GM23338 (cell line): ENCODE data around the gene SYNE1. TPM values are rescaled to one million over a fixed set of nuclear protein-coding genes. Genes with fewer than 3 reads are reported as not detected.

Experiments used
- ATAC-seq: fragments of 200-7000 bp; cut with Tn5 transposase; 3 replicates; pipeline ENCODE4 v1.9.1; 2020
- DNase-seq: peaks from one replicate; pipeline ENCODE4 v3.0.0-alpha.2; 2015; ENCODE audit warnings: low spot score
- H2AFZ ChIP-seq: fragments of 200-600 bp; sonication (generic); 2 replicates; pipeline ENCODE4 v1.8.0; 2016; ENCODE audit warnings: antibody characterized with exemption, mild to moderate bottlenecking, moderate library complexity
- H3F3A ChIP-seq: fragments of 200-600 bp; sonication (generic); replicated peaks from 2 replicates; pipeline ENCODE4 v1.8.0; 2017; ENCODE audit warnings: antibody characterized with exemption, mixed run types, low read depth
- H3K27ac ChIP-seq: fragments of 200-600 bp; sonication (generic); 2 replicates; pipeline ENCODE4 v1.6.1; 2016; ENCODE audit warnings: low read depth
- H3K27me3 ChIP-seq: fragments of 200-600 bp; sonication (generic); 2 replicates; pipeline ENCODE4 v1.8.0; 2016; ENCODE audit warnings: mild to moderate bottlenecking, mixed run types, moderate library complexity; ENCODE audit not compliant: insufficient read depth
- H3K36me3 ChIP-seq: fragments of 200-600 bp; sonication (generic); 2 replicates; pipeline ENCODE4 v1.8.0; 2016; ENCODE audit warnings: mild to moderate bottlenecking; ENCODE audit not compliant: insufficient read depth
- H3K4me1 ChIP-seq: fragments of 200-600 bp; sonication (generic); 2 replicates; pipeline ENCODE4 v1.8.0; 2016; ENCODE audit warnings: mild to moderate bottlenecking, moderate library complexity; ENCODE audit not compliant: insufficient read depth
- H3K4me2 ChIP-seq: fragments of 200-600 bp; sonication (generic); 2 replicates; pipeline ENCODE4 v1.7.1; 2017; ENCODE audit warnings: mixed run types
- H3K4me3 ChIP-seq: fragments of 200-600 bp; sonication (generic); 2 replicates; pipeline ENCODE4 v1.6.1; 2016; ENCODE audit warnings: mixed run types
- H3K79me2 ChIP-seq: fragments of 200-600 bp; sonication (generic); replicated peaks from 2 replicates; pipeline ENCODE4 v1.8.0; 2017; ENCODE audit warnings: mild to moderate bottlenecking; ENCODE audit not compliant: insufficient read depth
- H3K9me2 ChIP-seq: fragments of 200-600 bp; sonication (generic); 2 replicates; pipeline ENCODE4 v1.8.0; 2017; ENCODE audit not compliant: insufficient read depth
- H4K20me1 ChIP-seq: fragments of 200-600 bp; sonication (generic); replicated peaks from 2 replicates; pipeline ENCODE4 v1.8.0; 2017; ENCODE audit warnings: mild to moderate bottlenecking; ENCODE audit not compliant: insufficient read depth
- H3K27ac Mint-ChIP-seq: 2 replicates; pipeline ENCODE4 v1.8.0; 2020; ENCODE audit warnings: inconsistent platforms, mild to moderate bottlenecking, moderate library complexity, mixed read lengths
- H3K27me3 Mint-ChIP-seq: 3 replicates; pipeline ENCODE4 v1.8.0; 2022; ENCODE audit warnings: low read depth, mild to moderate bottlenecking, moderate library complexity, mixed read lengths, inconsistent platforms; ENCODE audit not compliant: insufficient read depth, poor library complexity
- H3K36me3 Mint-ChIP-seq: 3 replicates; pipeline ENCODE4 v1.8.0; 2021; ENCODE audit warnings: low read depth, mild to moderate bottlenecking, inconsistent platforms, moderate library complexity, mixed read lengths
- H3K4me1 Mint-ChIP-seq: 3 replicates; pipeline ENCODE4 v1.8.0; 2020; ENCODE audit warnings: mild to moderate bottlenecking, inconsistent platforms, mixed read lengths
- H3K4me3 Mint-ChIP-seq: 3 replicates; pipeline ENCODE4 v1.8.0; 2021; ENCODE audit warnings: moderate library complexity, mild to moderate bottlenecking, inconsistent platforms, mixed read lengths
- H3K9me3 Mint-ChIP-seq: 3 replicates; pipeline ENCODE4 v1.8.0; 2020; ENCODE audit warnings: moderate library complexity, mild to moderate bottlenecking, inconsistent platforms, mixed read lengths
- CREB1 ChIP-seq: fragments of 250-450 bp; sonication (Bioruptor Pico); IDR thresholded peaks from 2 replicates; pipeline ENCODE4 v1.5.0; 2020; ENCODE audit warnings: low read depth, mild to moderate bottlenecking, moderate library complexity
- CTCF ChIP-seq, 2 experiments: fragments of 200-600 bp in 1 of 2; sonication (generic) in 1 of 2; conservative IDR thresholded peaks; 2 replicates each; pipeline versions ENCODE4 v1.5.1 to v1.6.1; 2016 to 2017; ENCODE audit warnings: antibody characterized with exemption in 2 of 2, low read depth in 2 of 2, mild to moderate bottlenecking in 2 of 2, moderate library complexity in 1 of 2
- ETS1 ChIP-seq: IDR thresholded peaks from 2 replicates; pipeline ENCODE4 v1.6.1; 2016; ENCODE audit warnings: antibody characterized with exemption
- EZH2 ChIP-seq: fragments of 200-600 bp; sonication (generic); IDR thresholded peaks from one replicate; pipeline ENCODE4 v1.8.0; 2017; ENCODE audit warnings: antibody characterized with exemption, mild to moderate bottlenecking, low read depth; ENCODE audit not compliant: unreplicated experiment
- EZH2phosphoT487 ChIP-seq: fragments of 200-600 bp; sonication (generic); IDR thresholded peaks from one replicate; pipeline ENCODE4 v1.8.1; 2018; ENCODE audit warnings: antibody characterized with exemption; ENCODE audit not compliant: unreplicated experiment
- JUNB ChIP-seq: IDR thresholded peaks from one replicate; pipeline ENCODE4 v1.6.1; 2016; ENCODE audit warnings: antibody characterized with exemption; ENCODE audit not compliant: unreplicated experiment
- NANOG ChIP-seq: IDR thresholded peaks from 2 replicates; pipeline ENCODE4 v1.6.1; 2016; ENCODE audit warnings: antibody characterized with exemption, borderline replicate concordance
- POLR2AphosphoS5 ChIP-seq: IDR thresholded peaks from 2 replicates; pipeline ENCODE4 v1.6.1; 2016; ENCODE audit warnings: antibody characterized with exemption, low read depth
- REST ChIP-seq: IDR thresholded peaks from one replicate; pipeline ENCODE4 v1.6.1; 2018; ENCODE audit warnings: antibody characterized with exemption; ENCODE audit not compliant: unreplicated experiment
- STAT1 ChIP-seq: IDR thresholded peaks from one replicate; pipeline ENCODE4 v1.6.1; 2016; ENCODE audit warnings: antibody characterized with exemption; ENCODE audit not compliant: unreplicated experiment
- ZNF114 ChIP-seq: fragments of 250-450 bp; sonication (Bioruptor Pico); IDR thresholded peaks from 2 replicates; pipeline ENCODE4 v1.5.0; 2020; ENCODE audit warnings: mild to moderate bottlenecking, moderate library complexity
- ZNF331 ChIP-seq: fragments of 250-450 bp; sonication (Bioruptor Pico); IDR thresholded peaks from 2 replicates; pipeline ENCODE4 v1.5.0; 2020; ENCODE audit warnings: low read depth, mild to moderate bottlenecking, moderate library complexity
- ZNF462 ChIP-seq: fragments of 250-450 bp; sonication (Bioruptor Pico); IDR thresholded peaks from 2 replicates; pipeline ENCODE4 v1.5.0; 2020; ENCODE audit warnings: mild to moderate bottlenecking, moderate library complexity
- polyA plus RNA-seq: library from polyadenylated mRNA; unstranded; fragments of >200 nt; fragmentation: Nextera tagmentation; extraction: Ambion mirVana; gene quantifications from 2 replicates; pipeline ENCODE4 v1.2.1, GENCODE V29; 2016
- total RNA-seq: library from RNA; depleted of rRNA; stranded (reverse); fragments of >200 nt; shearing (Covaris generic); gene quantifications from 2 replicates; pipeline ENCODE4 v1.2.3, GENCODE V29; 2014

The SYNE1 gene
- total and polyA plus RNA-seq, 2 experiments from 2014 or later = 3.9 to 13.6 TPM

GRCh38 chr6:152207915-152208714 lies 429.0 kb downstream of the SYNE1 start:
- no peaks in the 10 kb centered on the region for H3K27me3 Mint-ChIP-seq
- Histone ChIP-seq H3K4me1 (no peaks in the 10 kb centered on the region), H3K4me3 (no peak overlapping the region), H3F3A (no peaks in the 10 kb centered on the region), H3K27me3 (no peaks in the 10 kb centered on the region), H3K27ac (no peak overlapping the region), H2AFZ (no peak overlapping the region), H3K79me2 (no peaks in the 10 kb centered on the region), H3K36me3 (no peaks in the 10 kb centered on the region), H4K20me1 (no peaks in the 10 kb centered on the region), H3K9me2 (no peaks in the 10 kb centered on the region), H3K4me2 (no peak overlapping the region)
- H3K27ac Mint-ChIP-seq = no peak overlapping the region
- ATAC-seq (no peak), DNase-seq (no peak)
- H3K4me1 Mint-ChIP-seq = no peaks in the 10 kb centered on the region; the same call in 2 of the 3 replicates
- TF ChIP-seq EZH2 = no peak
- no peak for TF ChIP-seq ETS1
- no peak for TF ChIP-seq ZNF462 (CRISPR knock-in tag)
- no peak for TF ChIP-seq POLR2AphosphoS5
- no peak for TF ChIP-seq CTCF (conservative IDR thresholded peaks at IDR 0.05; ENCODE audit: low read depth in 2 of 2)
- TF ChIP-seq ZNF331 (CRISPR knock-in tag) = no peak
- no peak for TF ChIP-seq EZH2phosphoT487
- no peak for TF ChIP-seq ZNF114 (CRISPR knock-in tag)
- no peak for TF ChIP-seq JUNB
- no peak for TF ChIP-seq NANOG
- no peak for TF ChIP-seq REST
- no peak for TF ChIP-seq STAT1
- no peak for TF ChIP-seq CREB1
- no peak overlapping the region for H3K4me3 Mint-ChIP-seq
- H3K36me3 Mint-ChIP-seq = no peaks in the 10 kb centered on the region
- no peaks in the 10 kb centered on the region for H3K9me3 Mint-ChIP-seq
